H1 (cell line): ENCODE data around the gene EPHB1. TPM values are rescaled to one million over a fixed set of nuclear protein-coding genes. Genes with fewer than 3 reads are reported as not detected.

Experiments
- CTCF ChIA-PET: fragments of 300-600 bp; sonication (Branson Sonifier 250); formaldehyde crosslinking; loops from one replicate; lab custom pipeline; 2021; ENCODE audit not compliant: partially characterized antibody; lab: Charles Lee
- POLR2A ChIA-PET: fragments of 300-600 bp; sonication (Branson Sonifier 250); formaldehyde crosslinking; loops from one replicate; lab custom pipeline; 2021; ENCODE audit warnings: inconsistent platforms; ENCODE audit not compliant: partially characterized antibody; lab: Charles Lee
- DNase-seq, 2 experiments: peaks; one replicate each; pipeline versions ENCODE4 v3.0.0 to v3.0.0-alpha.2; 2010 to 2022; ENCODE audit warnings: low spot score in 2 of 2, low read depth in 1 of 2, mixed read lengths in 1 of 2
- FAIRE-seq: peaks from 2 replicates; lab custom pipeline; 2011; peaks lifted over from hg19 to GRCh38; lab: Jason Lieb, UNC
- H2AFZ ChIP-seq: 2 replicates; pipeline ENCODE4 v1.8.1; 2012; ENCODE audit warnings: low read length, inconsistent platforms
- H2AK5ac ChIP-seq: 2 replicates; pipeline ENCODE4 v1.6.1; 2013; ENCODE audit warnings: low read depth, low read length
- H2BK120ac ChIP-seq: replicated peaks from 2 replicates; pipeline ENCODE3; 2013; ENCODE audit warnings: low read depth, low read length, inconsistent platforms
- H2BK12ac ChIP-seq: 2 replicates; pipeline ENCODE4 v1.6.1; 2013; ENCODE audit warnings: low read depth, low read length
- H2BK15ac ChIP-seq: 2 replicates; pipeline ENCODE4 v1.6.1; 2013; ENCODE audit warnings: low read length
- H2BK20ac ChIP-seq: 2 replicates; pipeline ENCODE4 v1.6.1; 2013; ENCODE audit warnings: low read length
- H2BK5ac ChIP-seq: 2 replicates; pipeline ENCODE4 v1.6.1; 2013; ENCODE audit warnings: low read depth, low read length
- H3K14ac ChIP-seq: 2 replicates; pipeline ENCODE4 v1.6.1; 2013; ENCODE audit warnings: inconsistent platforms; ENCODE audit not compliant: insufficient read length
- H3K18ac ChIP-seq: 2 replicates; pipeline ENCODE4 v1.6.1; 2013; ENCODE audit warnings: low read length; ENCODE audit errors: extremely low read depth
- H3K23ac ChIP-seq: 2 replicates; pipeline ENCODE4 v1.6.1; 2013; ENCODE audit warnings: inconsistent platforms; ENCODE audit not compliant: insufficient read length
- H3K23me2 ChIP-seq: 2 replicates; pipeline ENCODE4 v1.6.1; 2013; ENCODE audit warnings: low read depth, low read length
- H3K27ac ChIP-seq: 2 replicates; pipeline ENCODE4 v1.6.1; 2011; ENCODE audit warnings: low read depth, low read length, inconsistent platforms
- H3K27me3 ChIP-seq, 4 experiments: replicated peaks in 1 of 4; 1 replicate in 1 of 4; 2 replicates in 3 of 4; pipeline versions ENCODE4 v1.6.1 to v1.8.1; 2011 to 2013; ENCODE audit warnings: low read length in 3 of 4, mild to moderate bottlenecking in 3 of 4, inconsistent platforms in 2 of 4, mixed read lengths in 2 of 4, moderate library complexity in 1 of 4; ENCODE audit not compliant: control insufficient read depth in 3 of 4, insufficient read depth in 3 of 4; ENCODE audit errors: extremely low read depth in 1 of 4
- H3K36me3 ChIP-seq, 4 experiments: 2 replicates each; pipeline versions ENCODE4 v1.6.1 to v1.8.1; 2011 to 2013; ENCODE audit warnings: mild to moderate bottlenecking in 4 of 4, low read length in 3 of 4, moderate library complexity in 2 of 4, control low read depth in 1 of 4, inconsistent platforms in 1 of 4; ENCODE audit not compliant: insufficient read depth in 4 of 4, control insufficient read depth in 2 of 4
- H3K4ac ChIP-seq: replicated peaks from 2 replicates; pipeline ENCODE3; 2013; ENCODE audit warnings: low read length, low read depth, mixed read lengths, inconsistent platforms; ENCODE audit not compliant: insufficient read length
- H3K4me1 ChIP-seq, 4 experiments: replicated peaks in 1 of 4; 1 replicate in 1 of 4; 2 replicates in 3 of 4; pipeline versions ENCODE4 v1.6.1 to v1.8.1; 2011 to 2013; ENCODE audit warnings: low read length in 3 of 4, inconsistent platforms in 2 of 4, mixed read lengths in 1 of 4; ENCODE audit not compliant: insufficient read depth in 4 of 4, control insufficient read depth in 3 of 4
- H3K4me2 ChIP-seq, 2 experiments: 2 replicates each; pipeline versions ENCODE4 v1.6.1 to v1.8.1; 2011 to 2013; ENCODE audit warnings: low read depth in 2 of 2, low read length in 2 of 2, control low read depth in 1 of 2, inconsistent platforms in 1 of 2, mild to moderate bottlenecking in 1 of 2; ENCODE audit not compliant: insufficient read depth in 1 of 2
- H3K4me3 ChIP-seq, 4 experiments: fragments of 200-600, 300-600 bp in 1 of 4; sonication (generic), shearing (Covaris generic), sonication (Bioruptor Twin) in 1 of 4; 2 replicates each; pipeline versions ENCODE4 v1.5.1 to v1.8.1; 2011 to 2016; ENCODE audit warnings: low read length in 4 of 4, low read depth in 3 of 4, control low read depth in 2 of 4, inconsistent platforms in 2 of 4, mild to moderate bottlenecking in 2 of 4, mixed read lengths in 1 of 4, moderate library complexity in 1 of 4; ENCODE audit not compliant: insufficient read depth in 2 of 4; ENCODE audit errors: extremely low read depth in 1 of 4
- H3K56ac ChIP-seq: replicated peaks from 2 replicates; pipeline ENCODE3; 2013; ENCODE audit warnings: low read depth, mild to moderate bottlenecking, mixed read lengths, low read length, inconsistent platforms; ENCODE audit not compliant: insufficient read length
- H3K79me1 ChIP-seq: 2 replicates; pipeline ENCODE4 v1.6.1; 2013; ENCODE audit warnings: low read depth, low read length, control low read depth
- H3K79me2 ChIP-seq, 2 experiments: 2 replicates each; pipeline versions ENCODE4 v1.6.1 to v1.8.1; 2012 to 2013; ENCODE audit warnings: low read length in 2 of 2, mild to moderate bottlenecking in 2 of 2, inconsistent platforms in 1 of 2; ENCODE audit not compliant: insufficient read depth in 2 of 2, control insufficient read depth in 1 of 2
- H3K9ac ChIP-seq, 4 experiments: replicated peaks in 1 of 4; 1 replicate in 1 of 4; 2 replicates in 3 of 4; pipeline versions ENCODE4 v1.6.1 to v1.8.1; 2011 to 2013; ENCODE audit warnings: low read depth in 3 of 4, low read length in 3 of 4, control low read depth in 2 of 4, mild to moderate bottlenecking in 2 of 4, moderate library complexity in 2 of 4, inconsistent platforms in 1 of 4; ENCODE audit errors: extremely low read depth in 1 of 4
- H3K9me3 ChIP-seq, 2 experiments: 2 replicates each; pipeline versions ENCODE4 v1.6.1 to v1.8.1; 2012 to 2013; ENCODE audit warnings: mild to moderate bottlenecking in 2 of 2, moderate library complexity in 2 of 2, control low read depth in 1 of 2, inconsistent platforms in 1 of 2, low read depth in 1 of 2, low read length in 1 of 2, mixed read lengths in 1 of 2; ENCODE audit not compliant: insufficient read depth in 2 of 2
- H4K20me1 ChIP-seq, 2 experiments: replicated peaks in 1 of 2; 2 replicates each; pipeline versions ENCODE3 to v1.8.1; 2011 to 2013; ENCODE audit warnings: inconsistent platforms in 2 of 2, low read length in 2 of 2, mild to moderate bottlenecking in 1 of 2; ENCODE audit not compliant: insufficient read depth in 2 of 2, control insufficient read depth in 1 of 2
- H4K5ac ChIP-seq: 2 replicates; pipeline ENCODE4 v1.6.1; 2013; ENCODE audit warnings: low read length, low read depth, mixed read lengths, inconsistent platforms; ENCODE audit not compliant: insufficient read length
- H4K8ac ChIP-seq: 2 replicates; pipeline ENCODE4 v1.8.0; 2013; ENCODE audit warnings: mild to moderate bottlenecking, moderate library complexity, low read length, inconsistent platforms; ENCODE audit not compliant: insufficient read depth; ENCODE audit errors: extremely low read depth
- H4K91ac ChIP-seq: replicated peaks from 2 replicates; pipeline ENCODE3; 2013; ENCODE audit warnings: low read length, mixed read lengths, inconsistent platforms; ENCODE audit not compliant: insufficient read length
- ASH2L ChIP-seq: fragments of 200-600, 300-600 bp; sonication (generic); IDR thresholded peaks from one replicate; pipeline ENCODE4 v1.7.1; 2017; ENCODE audit warnings: low read length
- SP1 ChIP-seq: IDR thresholded peaks from 2 replicates; pipeline ENCODE4 v1.6.1; 2011; ENCODE audit warnings: low read depth, low read length
- TAF1 ChIP-seq: IDR thresholded peaks from 2 replicates; pipeline ENCODE4 v1.6.1; 2011; ENCODE audit warnings: mild to moderate bottlenecking, low read depth, low read length
- ZNF274 ChIP-seq: IDR thresholded peaks from 2 replicates; pipeline ENCODE4 v1.7.0; 2012; ENCODE audit warnings: low read length, borderline replicate concordance; ENCODE audit errors: extremely low read depth
- WGBS, 2 experiments: shearing (Covaris generic) in 1 of 2; methylation state at CpG; one replicate each; pipeline versions ENCODE4 v1.1.6 to v1.1.7; 2013 to 2015; ENCODE audit warnings: low lambda C conversion rate in 2 of 2, mixed read lengths in 2 of 2, inconsistent platforms in 1 of 2, low coverage in 1 of 2, missing lambda C conversion rate in 1 of 2; ENCODE audit not compliant: insufficient replicate concordance in 2 of 2, insufficient coverage in 1 of 2, insufficient read length in 1 of 2; ENCODE audit errors: extremely low coverage in 1 of 2, missing lambda C conversion rate in 1 of 2; 5-methylcytosine and 5-hydroxymethylcytosine counted together
- polyA plus RNA-seq, 7 experiments: library from polyadenylated mRNA; depleted of rRNA in 3 of 7; stranded (reverse) in 5 of 7; unstranded in 2 of 7; fragments of >200 nt in 5 of 7; fragments of 200-250 nt in 2 of 7; gene quantifications; 1 replicate in 5 of 7; 2 replicates in 1 of 7; 4 replicates in 1 of 7; pipeline versions ENCODE4 v1.2.1 to v1.2.3, GENCODE V29; 2011 to 2013; ENCODE audit warnings: missing spikeins in 2 of 7, mixed read lengths in 2 of 7
- total RNA-seq: library from RNA; stranded (reverse); fragmentation: NEBNext Ultra II Directional; extraction: Animal tissue kit (Norgen Biotek cat#: 25700); gene quantifications from 2 replicates; pipeline ENCODE4 v1.2.1, GENCODE V29; 2021

EPHB1 gene
- total and polyA plus RNA-seq, 2 of the 8 experiments (the other 6 are each of a cell fraction or from before 2014, with no cell fraction given) = 3.5 to 5.9 TPM

- H3K4me1 ChIP-seq = peaks cover 0 to 6% (median 2%) of the 10 kb centered on the region in 4 experiments; a peak in 3 of 7 replicates
- H3K4me3 ChIP-seq = no peak overlapping the region
- POLR2A ChIA-PET = interaction anchor here (1.2 kb wide), 1 partner anchor 55 kb away, joined by 3 read pairs; no protein-coding TSS in a partner anchor
- H3K4ac ChIP-seq = no peak overlapping the region
- no peaks in the 10 kb centered on the region for H3K27me3 ChIP-seq
- H2BK12ac ChIP-seq = no peak overlapping the region
- no peaks in the 10 kb centered on the region for H3K9me3 ChIP-seq
- no peak for FAIRE-seq
- no peak overlapping the region for H3K56ac ChIP-seq
- no peak overlapping the region for H3K23ac ChIP-seq
- no peak overlapping the region for H2BK5ac ChIP-seq
- no peak overlapping the region for H4K91ac ChIP-seq
- no peaks in the 10 kb centered on the region for H3K79me1 ChIP-seq
- no peaks in the 10 kb centered on the region for H3K23me2 ChIP-seq
- H3K27ac ChIP-seq = no peak overlapping the region
- H3K79me2 ChIP-seq = no peaks in the 10 kb centered on the region
- H3K14ac ChIP-seq = no peak overlapping the region
- TF ChIP-seq SP1 = no peak
- no peak for TF ChIP-seq ZNF274
- TF ChIP-seq ASH2L = no peak
- TF ChIP-seq TAF1 = no peak
- H2BK20ac ChIP-seq = no peak overlapping the region
- WGBS, 2 experiments = 94% methylated on average over 9 of the region's 9 CpGs; no CpG with 5 or more reads in 1 of the 2 experiments
- no peak overlapping the region for H3K9ac ChIP-seq
- H2AK5ac ChIP-seq = no peak overlapping the region
- no peaks in the 10 kb centered on the region for H3K36me3 ChIP-seq
- H4K5ac ChIP-seq = no peak overlapping the region
- DNase-seq = no peak
- H2BK15ac ChIP-seq = no peak overlapping the region
- H4K20me1 ChIP-seq = no peaks in the 10 kb centered on the region
- no peak overlapping the region for H2AFZ ChIP-seq
- no peak overlapping the region for H3K4me2 ChIP-seq
- H4K8ac ChIP-seq = peak overlapping the region; percentile 42; the same call in 1 of the 2 replicates
- H3K18ac ChIP-seq = no peak overlapping the region
- no peak overlapping the region for H2BK120ac ChIP-seq
- CTCF ChIA-PET = no interaction called here
Measured at GRCh38 chr3:135176881-135177280, 381.8 kb downstream of the EPHB1 start.
